8988T (cell line): ENCODE results near the gene TAS1R3.

Source experiments
- DNase-seq: peaks from one replicate; pipeline ENCODE4 v3.0.0; 2011

TAS1R3 gene

DNA sequence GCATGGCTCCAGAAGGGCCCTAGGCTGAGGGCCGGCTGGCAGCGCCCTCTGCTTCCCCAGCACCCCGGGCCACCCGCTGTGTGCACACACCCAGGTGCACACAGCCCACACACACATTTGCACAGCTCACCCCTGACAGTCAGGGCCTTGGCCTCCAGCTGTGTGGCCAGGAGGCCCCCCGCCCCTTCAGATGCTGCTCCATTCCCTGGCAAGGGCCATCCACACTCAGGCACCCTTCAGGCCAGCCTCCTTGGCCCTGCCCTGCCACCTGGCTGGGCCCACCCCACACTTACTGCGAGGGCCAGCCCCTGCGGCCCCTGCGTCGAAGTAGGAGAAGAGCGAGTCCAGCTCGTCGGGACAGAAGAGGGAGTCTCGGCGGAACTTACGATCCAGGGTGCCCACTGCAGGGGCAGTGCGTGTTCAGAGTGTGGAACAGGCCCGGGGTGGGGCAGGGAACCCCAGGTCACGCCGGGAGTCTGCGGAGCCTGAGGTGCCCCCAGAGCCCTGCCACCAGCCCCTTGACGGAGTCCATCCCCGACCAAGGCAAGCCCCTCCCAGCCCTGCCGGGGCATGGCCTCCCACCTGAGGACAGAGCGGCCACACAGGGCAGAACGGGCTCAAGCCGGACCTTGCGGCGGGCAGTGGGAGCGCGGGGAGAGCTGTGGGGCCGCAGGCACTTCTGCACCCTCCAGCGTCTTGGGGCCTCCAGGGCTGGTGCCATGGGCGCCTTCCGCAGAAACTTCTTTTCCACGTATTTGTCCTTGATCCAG is 35.7 kb upstream of the TAS1R3 start:
- DNase-seq, result no peak

DNA sequence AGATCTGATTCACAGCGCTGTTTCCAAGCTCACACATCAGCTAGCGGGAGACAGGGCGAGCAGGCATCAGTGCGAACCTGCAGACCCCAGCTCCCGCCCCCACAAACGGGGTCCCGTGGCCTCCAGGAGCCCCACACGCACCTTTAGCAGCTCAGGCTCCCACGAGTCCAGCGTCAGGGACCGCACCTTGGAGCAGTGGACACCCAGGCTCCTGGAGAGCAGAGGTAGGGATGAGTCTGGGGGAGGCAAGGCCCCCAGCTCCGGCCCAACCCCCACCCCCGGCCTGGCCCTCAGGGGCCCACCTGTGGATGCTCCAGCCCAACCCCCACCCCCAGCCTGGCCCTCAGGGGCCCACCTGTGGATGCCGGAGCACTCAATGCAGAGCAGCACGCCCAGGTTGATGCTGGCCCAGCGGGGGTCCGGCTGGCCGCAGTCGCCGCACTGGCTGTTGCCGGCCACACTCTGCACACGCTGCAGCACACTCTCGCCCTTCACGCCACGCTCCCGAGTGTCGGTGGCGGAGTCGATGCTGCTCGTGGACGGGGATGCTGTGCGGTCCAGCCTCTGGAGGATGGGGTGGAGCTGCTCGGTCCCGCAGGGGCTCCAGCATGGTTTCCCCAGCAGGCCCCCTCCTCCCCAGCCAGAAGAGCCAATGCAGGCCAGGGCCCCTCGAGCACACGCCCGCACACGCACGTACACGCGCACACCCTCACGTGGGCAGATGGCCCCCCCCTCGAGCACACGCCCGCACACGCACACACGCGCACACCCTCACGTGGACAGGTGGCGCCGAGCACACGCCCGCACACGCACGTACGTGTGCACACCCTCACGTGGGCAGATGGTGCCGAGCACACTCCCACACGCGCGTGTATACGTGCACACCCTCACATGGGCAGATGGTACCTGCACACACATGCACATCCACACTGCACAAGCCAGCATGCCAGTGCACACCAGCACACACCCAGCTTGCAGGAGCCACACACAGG is 34.7 kb upstream of the TAS1R3 start:
- DNase-seq, result no peak

DNA sequence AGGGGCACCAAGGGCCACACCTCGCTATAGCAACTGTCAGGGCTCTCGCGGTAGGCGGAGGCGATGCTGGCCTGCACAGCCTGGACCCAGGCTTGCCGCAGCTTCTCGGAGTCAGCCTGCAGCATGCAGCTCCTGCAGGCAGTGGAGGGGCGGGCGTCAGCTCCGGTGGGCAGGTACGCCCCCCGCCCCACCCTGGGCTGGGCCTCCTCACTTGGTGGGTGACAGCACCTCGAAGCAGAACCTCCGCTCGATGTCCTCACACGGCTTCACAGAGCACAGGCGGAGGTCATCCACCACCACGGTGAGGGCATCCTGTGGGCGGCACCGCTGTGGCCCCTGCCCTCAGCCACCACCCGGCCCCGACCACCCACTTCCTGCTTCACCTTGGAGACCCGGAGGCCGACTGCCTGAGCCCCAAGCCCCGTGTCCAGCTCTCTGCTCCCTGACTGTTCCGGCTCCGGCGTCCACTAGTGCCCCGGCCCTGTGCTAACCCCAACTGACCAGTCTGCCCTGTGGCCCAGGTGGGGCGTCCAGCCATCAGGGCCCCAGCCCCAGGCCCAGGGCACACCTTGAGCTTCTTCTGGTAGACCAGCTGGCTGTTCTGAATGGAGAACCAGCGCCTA is 33.2 kb upstream of the TAS1R3 start:
- no peak for DNase-seq

DNA sequence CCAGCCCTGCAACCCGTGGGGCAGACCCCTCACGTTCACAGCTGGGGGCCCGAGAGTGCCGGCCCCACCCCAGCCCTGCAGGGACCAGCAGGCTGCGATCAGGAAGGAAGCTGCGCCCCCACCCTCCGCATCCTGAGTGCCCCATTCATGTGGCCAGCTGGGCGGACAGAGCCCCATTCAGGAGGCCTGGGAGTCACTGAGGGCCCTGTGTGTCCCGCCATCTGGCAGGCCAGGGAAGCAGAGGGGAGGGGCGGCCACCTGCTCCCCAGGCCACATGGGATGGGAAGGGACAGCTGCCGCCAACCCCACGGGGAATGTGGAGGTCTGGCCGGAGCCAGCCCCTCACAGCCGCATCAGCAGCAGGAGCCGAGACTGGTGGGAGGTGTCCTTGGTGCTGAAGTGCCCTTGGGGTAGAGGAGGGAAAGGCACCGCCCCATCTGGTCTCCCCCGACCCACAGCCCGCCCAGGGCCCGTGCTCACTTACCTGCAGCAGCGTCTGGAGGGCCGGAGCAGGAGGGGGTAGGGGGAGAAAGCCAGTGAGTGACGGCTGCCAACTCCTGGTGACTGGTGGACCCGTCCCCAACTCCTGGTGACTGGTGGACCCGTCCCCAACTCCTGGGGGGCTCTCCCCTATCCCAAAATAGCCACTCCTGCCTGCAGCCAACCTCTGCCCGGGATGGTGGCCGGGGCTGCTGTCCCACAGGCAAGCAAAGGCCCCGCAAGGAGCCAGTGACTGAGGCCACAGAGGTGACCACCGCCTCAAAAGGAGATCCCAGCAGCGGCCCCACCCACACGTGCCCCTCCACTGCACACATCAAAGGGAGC is 32.0 kb upstream of the TAS1R3 start:
- no peak for DNase-seq

DNA sequence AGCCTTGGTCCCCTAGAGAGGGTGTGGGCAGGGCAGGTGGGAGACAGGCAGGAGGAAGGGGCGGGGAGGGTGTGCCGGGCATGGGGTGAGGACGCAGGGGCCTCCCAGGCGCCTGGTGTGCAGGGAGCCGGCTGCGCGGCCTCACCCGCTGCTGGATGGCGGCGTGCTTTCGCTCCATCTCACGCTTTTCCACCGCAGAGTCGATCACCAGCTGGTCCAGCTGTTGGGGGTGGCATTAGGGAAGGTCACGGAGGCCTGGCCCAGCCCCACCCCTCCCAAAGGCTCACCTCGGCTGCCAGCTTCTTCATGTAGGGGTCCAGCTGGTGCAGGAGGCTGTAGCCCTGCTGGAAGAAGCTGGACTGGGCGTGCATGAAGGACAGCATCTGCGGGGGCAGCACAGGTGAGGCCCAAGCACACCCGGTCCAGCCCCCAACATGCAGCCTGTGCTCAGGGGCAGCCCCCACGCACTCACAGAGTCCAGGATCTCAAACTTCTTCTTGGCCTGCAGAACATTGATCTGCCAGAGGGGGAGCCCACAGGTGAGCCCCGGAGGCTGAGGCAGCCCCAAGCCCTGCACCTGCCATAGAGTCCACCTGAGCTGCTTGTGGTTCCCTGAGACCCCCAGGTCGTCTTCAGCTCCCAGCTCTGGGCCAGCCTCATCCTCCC is 31.3 kb upstream of the TAS1R3 start:
- DNase-seq, result no peak

DNA sequence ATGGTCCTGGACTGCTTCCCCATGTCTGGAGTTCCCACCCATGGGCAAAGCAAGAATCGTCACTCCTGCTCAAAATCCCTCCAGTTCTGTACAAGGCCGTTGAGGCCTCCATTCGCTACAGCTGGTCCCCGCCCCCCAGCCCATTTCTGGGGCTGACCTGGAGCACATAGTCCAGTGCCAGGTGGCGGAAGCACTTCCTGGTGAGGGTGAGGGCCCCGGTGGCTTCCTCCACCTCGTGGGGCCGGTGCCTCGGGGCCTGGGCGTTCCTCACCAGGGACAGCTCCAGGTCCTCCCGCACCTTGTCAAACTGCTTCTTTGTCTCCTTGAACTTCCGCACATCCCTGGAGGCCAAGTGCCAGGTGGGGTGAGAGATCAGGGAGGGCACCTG is 30.7 kb upstream of the TAS1R3 start:
- DNase-seq, result no peak

DNA sequence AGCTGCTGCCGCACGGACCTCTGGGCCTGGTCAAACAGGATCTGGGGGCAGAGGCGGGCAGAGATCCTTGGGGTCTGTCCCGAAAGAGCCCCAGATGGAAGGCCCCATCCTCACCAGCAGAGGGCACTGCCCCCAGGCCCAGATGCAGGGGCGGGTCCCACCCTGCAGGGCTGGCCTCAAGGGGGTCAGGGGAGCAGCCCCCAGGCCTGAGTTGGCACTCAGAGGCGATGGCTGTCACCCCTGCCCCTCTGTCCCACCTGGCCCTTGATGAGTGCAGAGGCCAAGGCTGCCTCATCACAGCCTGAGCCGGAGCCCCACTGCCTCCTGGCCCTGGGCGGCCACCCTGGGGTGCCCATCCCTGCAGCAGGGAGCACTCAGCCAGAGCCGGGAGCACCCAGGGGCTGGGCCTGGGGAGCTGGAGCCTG is 29.1 kb upstream of the TAS1R3 start:
- no peak for DNase-seq

DNA sequence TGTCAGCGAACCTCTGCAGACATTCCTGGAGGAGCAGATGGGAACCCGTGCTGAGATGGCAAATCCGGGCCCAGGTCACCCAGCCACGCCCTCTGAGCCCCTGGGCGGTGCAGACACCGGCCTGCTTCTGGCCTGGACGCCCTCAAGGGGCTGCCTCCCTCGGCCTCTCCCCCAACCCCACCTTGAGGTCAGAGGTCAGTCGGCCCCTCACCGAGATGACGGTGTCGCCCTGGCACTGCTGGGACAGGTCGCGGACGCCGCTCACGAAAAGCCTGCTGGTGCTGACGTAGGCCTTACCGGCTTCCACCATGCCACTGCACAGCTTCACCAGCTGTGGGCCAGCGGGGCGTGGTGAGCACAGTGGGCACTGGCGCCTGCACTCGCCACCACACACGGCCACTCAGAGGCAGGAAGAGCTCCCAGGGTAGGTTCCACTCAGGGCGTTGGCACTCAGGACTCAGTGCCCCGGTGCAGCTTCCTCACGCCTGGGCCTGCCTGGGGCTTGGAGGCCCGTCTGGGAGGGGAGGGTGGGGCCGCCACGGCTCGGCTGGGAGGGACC is 28.1 kb upstream of the TAS1R3 start:
- no peak for DNase-seq

DNA sequence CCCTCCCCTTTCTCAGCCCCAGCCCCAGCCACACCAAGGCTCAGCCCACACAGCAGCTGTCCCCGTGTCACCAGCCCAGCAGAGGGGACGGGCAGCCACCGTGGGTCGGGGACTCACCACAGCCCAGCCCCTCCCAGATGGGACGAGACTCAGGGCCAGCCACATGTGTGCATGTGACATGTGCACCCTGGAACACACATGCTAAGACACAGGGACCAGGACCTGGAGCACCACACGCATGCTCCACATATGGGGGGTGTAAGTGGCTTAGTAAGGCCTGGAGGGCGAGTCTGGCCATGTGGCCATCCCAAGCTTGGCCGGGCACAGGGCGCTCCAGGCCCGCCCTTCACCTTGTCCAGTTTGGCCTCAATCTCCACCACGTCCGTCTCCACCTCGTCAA is 27.3 kb upstream of the TAS1R3 start:
- no peak for DNase-seq

DNA sequence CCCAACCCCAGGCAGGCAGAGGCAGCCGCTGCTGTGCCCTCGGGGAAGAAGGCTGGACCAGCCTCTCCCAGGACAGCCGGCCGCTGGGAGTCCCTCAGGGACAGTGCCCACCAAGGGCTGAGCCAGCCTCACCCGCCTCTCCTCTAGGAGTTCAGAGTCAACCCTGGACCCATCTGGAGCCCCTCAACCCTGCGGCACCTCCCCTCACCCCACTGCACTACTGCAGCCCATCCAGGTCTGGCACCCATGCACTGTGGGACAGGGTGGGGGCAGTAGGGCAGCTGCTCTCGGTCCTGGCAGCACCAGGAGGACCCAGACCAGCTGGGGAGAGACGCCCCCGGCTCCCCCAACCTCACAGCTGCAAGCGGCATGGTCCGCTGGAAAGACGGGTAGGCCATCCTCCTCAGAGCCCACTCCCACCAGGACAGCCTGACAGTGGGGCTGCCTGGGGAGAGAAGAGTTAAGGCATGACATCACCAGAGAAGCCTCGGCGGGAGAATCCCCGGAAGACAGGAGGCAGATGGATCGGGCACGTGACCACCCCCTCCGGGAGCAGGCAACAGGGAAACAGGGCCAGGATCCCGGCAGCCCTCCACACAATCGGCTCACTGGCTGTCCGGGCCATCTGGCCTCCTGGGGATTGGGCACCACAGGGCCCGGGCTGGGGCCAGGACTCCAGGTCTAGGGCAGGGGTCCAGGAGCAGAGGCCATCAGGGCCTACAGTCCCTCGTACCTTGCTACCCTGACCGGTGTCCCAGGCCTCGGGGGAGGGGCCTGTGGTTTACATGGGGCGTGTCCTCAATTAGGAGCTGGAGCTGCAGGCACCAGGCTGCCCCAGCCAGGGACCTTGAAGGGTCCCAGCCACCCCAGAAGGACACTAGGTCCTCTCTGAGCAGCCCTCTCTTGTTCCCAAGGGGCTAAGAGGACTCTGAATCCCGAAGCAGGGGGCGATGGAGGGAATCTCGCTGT is 26.5 kb upstream of the TAS1R3 start:
- DNase-seq, result no peak

DNA sequence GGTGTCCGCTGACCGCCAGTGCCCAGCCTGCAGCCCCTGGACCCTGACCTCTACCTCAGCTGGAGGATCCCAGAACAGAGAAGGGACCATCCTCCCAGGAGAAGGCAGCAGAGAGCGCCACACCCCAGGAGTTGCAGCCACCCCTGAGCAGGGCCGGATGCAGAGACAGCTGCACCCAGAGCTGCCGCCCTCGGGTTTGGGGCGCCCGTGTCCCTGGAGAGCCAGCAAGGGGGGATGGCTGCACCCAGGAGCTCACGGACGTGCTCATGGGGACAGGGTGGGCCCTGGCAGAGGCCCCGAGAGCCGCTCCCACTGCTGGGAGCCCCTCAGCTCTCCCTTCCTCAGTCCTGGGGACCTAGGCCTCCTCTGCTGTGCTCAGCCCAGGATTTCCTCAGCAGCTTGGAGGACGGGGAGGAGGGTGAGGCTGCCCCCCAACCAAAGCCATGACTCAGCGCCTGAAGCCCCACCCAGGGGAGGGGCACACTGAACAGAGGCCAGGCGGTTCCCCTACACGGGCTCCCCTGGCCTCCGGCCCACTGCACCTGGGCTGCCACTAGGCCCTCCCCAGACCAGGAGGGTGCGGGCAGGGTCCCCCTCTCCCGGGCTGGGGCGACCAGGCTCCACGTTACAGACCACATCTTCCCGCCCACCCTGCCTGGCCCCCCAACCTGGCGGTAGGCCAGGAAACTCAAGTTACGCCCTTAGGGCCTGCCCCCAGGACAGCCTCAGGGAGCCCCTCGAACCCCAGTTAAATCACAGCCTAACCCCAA is 25.6 kb upstream of the TAS1R3 start:
- no peak for DNase-seq

DNA sequence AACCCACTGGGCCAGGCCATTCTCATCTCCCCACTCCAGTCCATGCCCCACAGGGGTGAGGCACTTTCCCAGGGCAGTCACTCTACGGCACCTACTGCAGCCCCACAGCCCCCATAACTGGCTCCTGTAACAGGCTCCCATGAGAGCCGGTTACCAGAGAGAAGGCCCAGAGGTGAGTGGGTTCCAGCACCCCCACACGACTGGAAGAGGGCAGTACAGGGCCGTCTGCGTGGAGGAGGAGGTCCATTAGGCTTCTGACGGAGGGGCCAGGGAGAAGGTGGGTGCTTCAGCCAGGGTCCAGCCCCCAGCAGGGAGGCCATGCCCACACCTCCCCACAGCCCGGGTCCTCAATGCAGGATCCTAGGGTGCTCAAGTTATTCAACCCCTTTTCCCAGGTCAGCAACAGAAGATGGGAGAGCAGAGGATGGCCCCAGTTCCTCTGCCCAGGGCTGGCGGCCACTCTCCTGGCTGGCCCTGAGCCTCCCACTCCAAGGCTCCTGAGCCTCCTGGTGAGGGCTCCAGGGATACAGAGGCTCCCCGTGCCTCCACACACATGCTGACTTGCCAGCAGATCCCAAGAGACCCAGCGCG is 24.9 kb upstream of the TAS1R3 start:
- DNase-seq, result no peak

DNA sequence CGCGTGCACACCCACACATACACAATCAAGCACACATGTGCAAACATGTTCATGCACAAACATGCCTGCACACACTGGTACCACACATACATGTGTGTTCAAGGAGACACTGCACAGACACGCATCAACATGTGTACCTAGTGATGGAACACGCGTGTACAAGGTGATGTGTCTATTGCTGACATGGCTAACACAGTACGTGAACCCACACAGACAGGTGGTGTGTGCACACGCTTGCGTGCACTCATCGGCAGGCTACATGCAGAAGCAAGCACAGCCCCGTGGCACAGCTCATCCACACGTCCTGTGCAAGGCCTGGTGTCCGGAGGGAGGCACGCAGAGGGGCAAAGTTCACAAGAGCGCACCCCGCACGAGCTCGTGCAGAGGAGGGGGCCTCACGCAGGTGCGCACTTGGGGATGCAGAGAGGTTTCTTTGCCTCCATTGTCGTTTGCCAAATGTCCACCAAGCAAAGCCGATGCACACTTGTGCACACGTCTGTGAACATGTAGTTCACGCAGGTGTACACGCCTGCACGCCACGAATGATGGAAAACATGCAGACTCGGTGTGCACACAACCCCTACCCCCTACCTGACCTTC is 24.3 kb upstream of the TAS1R3 start:
- DNase-seq, result no peak

DNA sequence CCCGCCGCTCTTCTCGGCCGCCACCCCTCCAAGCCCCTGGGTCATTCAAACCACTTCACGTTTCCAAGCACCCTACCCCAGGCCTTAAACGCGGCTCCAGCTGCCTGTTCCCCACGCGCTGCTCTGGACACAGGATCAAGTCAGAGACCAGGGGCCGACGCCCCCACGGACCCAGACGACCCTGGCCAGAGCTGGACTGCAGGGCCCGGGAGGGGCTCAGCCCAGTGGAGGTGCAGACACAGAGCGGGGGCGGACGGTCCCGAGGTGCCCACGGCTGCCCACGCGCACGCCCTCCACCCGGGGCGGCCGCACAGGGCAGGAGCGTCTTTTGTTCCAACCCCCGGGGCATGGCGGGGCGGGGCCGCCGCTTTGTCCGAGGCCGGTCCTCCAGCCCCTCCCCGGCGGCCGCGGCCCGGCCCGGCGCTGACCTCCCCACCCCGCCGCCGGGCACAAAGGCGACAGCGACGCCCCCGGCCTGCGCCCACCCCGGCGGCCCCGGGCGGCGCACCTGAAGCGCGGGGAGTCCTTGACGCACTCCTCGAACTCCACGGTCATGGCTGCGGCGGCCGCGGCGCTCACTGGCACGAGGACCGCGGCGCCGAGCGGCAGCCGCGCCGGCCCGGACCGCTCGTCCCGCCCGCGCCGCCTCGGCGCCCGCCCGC is 23.7 kb upstream of the TAS1R3 start:
- no peak for DNase-seq

DNA sequence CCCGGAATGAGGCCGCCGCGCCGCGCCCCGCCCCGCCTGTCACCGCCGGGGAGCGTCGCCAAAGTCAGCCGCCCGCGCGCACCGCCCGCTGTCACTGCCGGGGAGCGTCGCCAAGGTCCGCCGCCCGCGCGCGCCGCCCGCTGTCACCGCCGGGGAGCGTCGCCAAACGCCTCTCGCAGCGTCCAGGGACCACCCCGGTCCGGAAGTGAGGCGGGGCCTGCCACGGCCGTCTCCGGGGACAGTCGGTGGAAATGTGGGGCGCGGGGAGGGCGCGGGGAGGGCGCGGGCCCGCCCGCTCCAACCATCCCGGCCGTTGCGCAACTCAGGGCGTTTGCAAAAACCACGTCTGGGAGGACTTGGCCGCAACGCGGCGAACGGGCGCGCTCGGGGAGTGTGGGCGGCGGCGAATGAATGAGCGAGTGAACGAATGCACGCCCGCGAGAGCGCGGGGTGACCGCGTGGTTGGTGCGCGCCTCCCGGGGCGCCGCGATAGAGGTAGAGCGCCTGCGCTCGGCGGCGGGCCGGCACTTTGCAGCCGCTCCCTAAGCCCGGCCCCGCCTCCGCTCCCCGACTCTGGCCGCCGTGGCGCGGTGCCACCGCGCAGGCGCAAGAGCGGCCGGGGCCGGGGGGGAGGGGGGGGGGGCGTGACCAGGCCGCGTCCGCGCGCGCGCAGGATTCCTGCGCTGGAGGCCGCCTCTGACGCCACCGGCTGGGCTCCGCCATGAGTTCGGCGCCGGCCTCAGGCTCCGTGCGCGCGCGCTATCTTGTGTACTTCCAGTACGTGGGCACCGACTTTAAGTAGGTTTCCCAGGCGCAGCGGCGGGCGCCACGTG is 22.9 kb upstream of the TAS1R3 start, which contains the start of the genes ACAP3 and PUSL1:
Gene ACAP3 (minus strand): TSS at position 8 of the 833 bp plus-strand sequence. CDS start 115 bp downstream, outside the sequence.
Gene PUSL1 (plus strand): TSS at position 675 of the 833 bp plus-strand sequence. CDS start 47 bp downstream, at position 722.
- peak; percentile 98 for DNase-seq

DNA sequence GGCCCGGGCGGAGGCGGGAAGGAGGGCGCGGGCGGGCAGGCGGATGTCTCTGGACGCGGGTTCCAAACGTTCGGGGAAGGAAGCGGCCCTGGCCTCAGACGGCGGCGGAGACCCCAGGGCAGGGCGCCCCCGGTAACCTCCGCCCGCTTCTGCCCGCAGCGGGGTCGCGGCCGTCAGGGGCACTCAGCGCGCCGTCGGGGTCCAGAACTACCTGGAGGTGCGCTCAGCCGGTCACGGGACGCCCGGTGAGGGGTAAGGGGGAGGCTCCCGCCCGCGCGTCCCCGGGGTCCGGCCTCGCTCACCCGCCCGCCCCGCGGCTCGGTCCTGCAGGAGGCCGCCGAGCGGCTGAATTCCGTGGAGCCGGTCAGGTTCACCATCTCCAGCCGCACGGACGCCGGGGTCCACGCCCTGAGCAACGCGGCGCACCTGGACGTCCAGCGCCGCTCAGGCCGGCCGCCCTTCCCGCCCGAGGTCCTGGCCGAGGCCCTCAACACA is 22.3 kb upstream of the TAS1R3 start:
- no peak for DNase-seq
